HG02610 (cell line): ENCODE results near the gene DGKZ.
A peak's percentile ranks its signal among the peaks of the same experiment; 100 is the strongest.

Experiments used
- ATAC-seq: cut with Tn5 transposase; IDR thresholded peaks from one replicate; pipeline ENCODE4 v1.9.1; 2021; ENCODE audit warnings: mild to moderate bottlenecking, moderate library complexity; ENCODE audit not compliant: unreplicated experiment

DGKZ gene

GRCh38 chr11:46391578-46392420, 44.5 kb downstream of the DGKZ start, which contains the start of gene CHRM4:
Gene CHRM4 (minus strand): TSS chr11:46391776. CDS start chr11:46386557, 5,219 bp downstream.
- ATAC-seq: no peak

- peak; percentile 59 for ATAC-seq
These were observed 45.4 kb downstream of the DGKZ start for GRCh38 chr11:46392421-46393230.

GRCh38 chr11:46393231-46393616, 46.0 kb downstream of the DGKZ start:
- ATAC-seq: no peak

- ATAC-seq: no peak
These were observed 46.5 kb downstream of the DGKZ start for GRCh38 chr11:46393759-46394158.

GRCh38 chr11:46397526-46397925, 50.3 kb downstream of the DGKZ start:
- no peak for ATAC-seq

GRCh38 chr11:46402957-46403902, 56.0 kb downstream of the DGKZ start:
- no peak for ATAC-seq

- ATAC-seq: no peak
These were observed 57.3 kb downstream of the DGKZ start for GRCh38 chr11:46404476-46405017.

- no peak for ATAC-seq
These were observed 60.4 kb downstream of the DGKZ start for GRCh38 chr11:46407635-46408034.

- ATAC-seq: no peak
These were observed 61.2 kb downstream of the DGKZ start for GRCh38 chr11:46408407-46408986.

GRCh38 chr11:46410021-46410420, 62.8 kb downstream of the DGKZ start:
- ATAC-seq: no peak

- ATAC-seq: no peak
These were observed 66.7 kb downstream of the DGKZ start for GRCh38 chr11:46413760-46414465.

- ATAC-seq: no peak
These were observed 67.2 kb downstream of the DGKZ start for GRCh38 chr11:46414466-46414796.

- ATAC-seq: no peak
These were observed 67.6 kb downstream of the DGKZ start for GRCh38 chr11:46414879-46415278.

- ATAC-seq: no peak
These were observed 70.4 kb downstream of the DGKZ start for GRCh38 chr11:46417711-46418110.

- ATAC-seq: no peak
These were observed 71.5 kb downstream of the DGKZ start for GRCh38 chr11:46418751-46419150.

- no peak for ATAC-seq
These were observed 73.2 kb downstream of the DGKZ start for GRCh38 chr11:46420513-46420912.

- no peak for ATAC-seq
These were observed 74.1 kb downstream of the DGKZ start for GRCh38 chr11:46421257-46421880.

- no peak for ATAC-seq
These were observed 75.3 kb downstream of the DGKZ start for GRCh38 chr11:46422588-46422987.
